Midbrain (tissue), 1 donor: ENCODE measurements around the gene PTPRM.
A peak's percentile ranks its signal among the peaks of the same experiment; 100 is the strongest.

Source experiments
- DNase-seq: peaks from one replicate; lab custom pipeline; 2025; lab: John Stamatoyannopoulos, UW

Gene PTPRM

GRCh38 chr18:8326763-8327394 lies 759.8 kb downstream of the PTPRM start:
- no peak for DNase-seq

DNA sequence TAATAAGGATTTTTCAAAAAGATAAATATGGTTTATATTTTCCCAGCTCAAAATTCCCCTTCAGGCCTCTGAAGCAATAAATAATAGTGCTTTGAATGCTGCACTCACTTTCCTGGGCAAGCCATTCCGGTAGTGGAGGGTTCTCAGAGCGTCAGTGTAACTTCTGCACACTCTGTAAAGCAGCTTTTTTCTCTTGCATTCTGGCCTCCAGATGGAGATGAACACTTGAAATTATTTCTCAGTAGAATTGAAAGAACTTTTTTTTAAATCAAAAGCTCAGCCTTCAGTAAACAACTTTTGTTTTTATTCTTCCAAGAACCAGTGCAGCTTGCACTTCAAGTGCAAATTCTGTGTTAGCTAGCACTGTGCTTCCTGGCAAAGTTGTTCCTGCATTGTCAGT lies 761.0 kb downstream of the PTPRM start:
- DNase-seq: peak; percentile 34

DNA sequence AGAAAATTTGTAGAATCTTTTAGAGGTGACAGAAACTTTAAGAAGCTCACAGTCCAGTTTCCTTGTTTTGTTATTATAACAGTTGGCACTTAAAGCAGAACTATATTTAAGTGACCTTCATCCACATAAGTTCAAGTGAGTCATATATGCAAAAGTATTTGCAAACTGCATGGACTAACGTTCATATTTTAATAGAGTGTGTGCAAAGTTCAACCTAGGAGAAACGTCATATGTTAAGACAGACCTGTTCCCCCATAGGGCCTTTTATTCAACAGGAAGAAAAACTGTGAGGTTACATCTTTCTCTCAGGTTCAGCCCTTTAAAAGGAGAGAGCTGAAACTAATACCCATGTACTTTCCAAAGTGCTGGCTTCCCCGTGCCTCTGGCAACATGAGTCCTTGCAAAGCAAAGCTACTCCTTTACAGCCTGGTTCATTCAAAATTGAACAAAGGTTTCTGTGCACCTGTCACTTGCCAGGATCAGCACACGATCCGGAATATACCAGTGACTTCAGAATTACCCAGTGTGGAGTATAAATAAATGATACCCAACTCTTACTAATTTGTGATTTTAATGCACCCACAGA lies 762.2 kb downstream of the PTPRM start:
- DNase-seq: no peak

DNA sequence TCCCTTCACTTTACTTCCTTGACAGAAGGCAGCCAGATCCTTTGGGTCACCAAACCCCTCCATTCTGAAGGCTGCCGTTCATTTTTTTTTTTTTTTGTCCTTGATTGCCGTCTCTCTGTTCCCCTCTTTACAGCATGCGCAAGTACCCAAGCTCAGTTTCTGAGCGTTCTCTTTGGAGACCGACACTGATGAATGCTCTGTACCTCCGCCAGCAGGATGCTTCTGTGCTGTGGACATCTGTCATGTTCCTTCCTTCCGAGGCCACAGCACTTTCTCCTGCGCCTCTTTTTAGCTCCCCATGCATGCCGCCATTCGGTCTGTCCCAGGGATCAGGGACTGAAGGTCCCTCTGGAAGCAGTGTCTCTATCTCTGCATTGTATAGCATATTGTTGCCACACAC lies 763.5 kb downstream of the PTPRM start:
- DNase-seq: no peak

GRCh38 chr18:8332286-8332685 lies 765.2 kb downstream of the PTPRM start:
- no peak for DNase-seq

DNA sequence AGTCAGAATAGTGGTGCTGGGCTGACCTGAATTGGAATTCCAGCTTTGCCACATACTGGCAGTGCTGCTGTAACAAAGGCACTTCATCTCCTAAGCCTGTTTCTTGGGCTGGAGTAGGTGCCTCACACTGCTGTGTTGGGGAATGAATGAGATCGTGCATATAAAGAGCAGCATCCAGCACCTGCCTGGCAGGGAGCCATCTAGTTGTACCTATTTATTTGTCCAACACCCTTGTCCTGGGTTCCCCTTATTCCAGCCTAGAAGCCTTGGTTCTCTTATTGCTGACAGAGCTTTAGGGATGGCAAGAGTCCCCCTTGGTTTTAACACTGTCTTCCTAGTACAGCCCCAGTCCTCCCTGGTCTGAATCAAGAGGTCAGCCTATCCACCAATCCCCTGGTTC lies 766.8 kb downstream of the PTPRM start:
- no peak for DNase-seq

- no peak for DNase-seq
These were observed 770.1 kb downstream of the PTPRM start for GRCh38 chr18:8337211-8337610.

DNA sequence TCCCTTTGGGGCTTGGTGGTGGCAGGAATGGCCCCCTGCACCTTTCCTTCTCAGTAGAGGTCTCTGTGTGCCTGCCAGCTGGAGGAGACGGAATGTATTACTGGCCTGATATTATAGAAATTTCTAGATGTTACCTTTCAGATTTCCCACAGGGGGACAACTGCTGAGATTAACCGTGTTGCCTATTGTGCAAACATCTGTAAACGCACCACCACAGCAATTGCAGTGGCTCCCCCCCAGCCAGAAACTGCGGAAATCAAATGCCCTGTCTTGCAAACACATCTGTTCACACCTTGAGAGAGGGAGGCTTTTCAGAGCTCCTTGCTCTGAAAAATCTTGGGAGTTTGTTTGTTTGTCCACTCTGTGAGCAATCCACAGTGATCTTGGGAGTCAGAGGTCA lies 772.1 kb downstream of the PTPRM start:
- DNase-seq: no peak

- peak; percentile 35 for DNase-seq
These were observed 772.8 kb downstream of the PTPRM start for GRCh38 chr18:8339952-8340351.

DNA sequence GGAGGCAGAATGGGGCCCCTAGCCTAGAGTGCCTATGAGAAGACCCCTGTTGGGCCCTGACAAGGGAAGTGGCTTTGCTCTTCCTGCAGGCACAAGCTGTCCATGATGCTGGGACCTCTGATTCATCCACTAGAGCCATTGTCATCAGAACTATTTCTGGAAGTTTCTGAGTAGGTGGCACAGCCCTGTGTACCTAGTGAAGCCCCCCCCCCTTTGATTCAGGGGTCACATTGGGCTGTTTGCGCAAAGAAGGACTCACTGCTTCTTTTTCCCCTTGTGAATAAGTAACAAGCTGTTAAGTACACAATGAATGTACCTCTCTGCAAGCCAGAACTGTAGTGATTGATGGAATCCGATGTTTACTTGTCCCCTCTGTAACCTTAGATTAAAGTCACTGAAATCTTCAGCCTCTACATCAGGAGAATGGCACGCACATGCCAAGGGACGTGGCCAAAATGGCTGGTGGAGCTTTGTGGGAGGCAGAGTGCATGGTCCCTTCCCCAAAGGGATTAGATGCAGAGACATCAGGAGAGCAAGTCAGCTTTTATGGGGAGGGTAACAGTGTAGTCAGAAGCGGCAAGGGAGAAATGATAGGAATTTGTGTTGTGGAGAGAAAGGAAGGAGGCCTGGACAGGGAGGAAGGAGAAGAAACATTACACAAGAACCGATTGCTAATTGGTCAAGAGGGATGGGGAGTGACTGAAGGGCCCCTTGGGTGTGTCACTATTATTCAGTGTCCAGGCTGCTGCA lies 774.5 kb downstream of the PTPRM start:
- DNase-seq: no peak

DNA sequence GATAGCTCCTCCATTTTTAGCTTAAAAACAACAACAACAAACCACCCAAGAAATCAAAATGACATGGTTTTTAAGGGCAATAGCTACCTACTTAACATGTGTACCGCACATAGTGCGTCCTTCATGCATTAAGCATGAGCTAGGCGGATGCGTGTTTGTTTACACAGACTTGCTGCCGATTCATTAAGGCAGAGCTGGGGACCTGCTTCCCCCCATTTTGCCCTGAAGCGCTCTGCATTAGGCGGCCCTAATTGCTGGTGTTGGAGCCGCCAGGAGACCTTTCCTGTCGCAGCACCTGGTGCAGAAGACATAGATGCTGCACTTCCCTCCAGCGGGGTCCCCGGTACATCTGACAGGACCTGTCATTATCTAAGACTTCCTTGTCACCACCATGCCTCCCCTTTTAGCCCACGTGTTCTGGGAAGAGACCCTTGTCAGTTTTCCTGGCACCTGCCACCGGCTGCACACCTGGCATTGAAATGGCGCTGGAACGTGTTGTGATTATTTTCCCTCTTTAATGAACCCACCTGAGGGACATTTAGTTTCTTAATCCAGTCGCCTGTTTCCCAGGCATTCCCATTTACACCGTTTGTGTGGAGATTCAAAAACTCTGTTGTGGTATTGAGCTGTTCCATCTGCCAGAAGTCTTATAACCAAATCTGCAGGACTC lies 781.1 kb downstream of the PTPRM start:
- DNase-seq: no peak

- no peak for DNase-seq
These were observed 782.6 kb downstream of the PTPRM start for GRCh38 chr18:8349608-8350323.

- no peak for DNase-seq
These were observed 783.5 kb downstream of the PTPRM start for GRCh38 chr18:8350628-8351027.

DNA sequence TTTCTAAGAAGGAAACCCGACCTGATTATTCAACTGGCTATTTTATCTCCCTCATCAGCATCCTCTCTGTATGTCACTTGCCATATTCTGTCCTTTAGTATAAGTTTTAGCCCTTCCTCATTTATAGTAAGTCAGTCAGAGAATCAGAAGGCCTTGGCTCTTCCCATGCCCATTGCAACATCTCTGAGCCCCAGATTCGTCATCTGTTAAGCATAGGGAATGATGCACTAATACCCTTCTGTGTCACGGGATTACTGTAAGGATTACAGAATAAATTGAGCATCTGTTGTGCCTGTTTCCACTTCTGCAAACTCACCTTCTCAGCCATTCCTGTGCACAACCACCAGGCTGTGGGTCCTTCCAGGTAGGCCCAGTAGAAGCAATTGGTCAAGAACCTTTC lies 784.0 kb downstream of the PTPRM start:
- DNase-seq: no peak

GRCh38 chr18:8354304-8354703 lies 787.2 kb downstream of the PTPRM start:
- DNase-seq: no peak

GRCh38 chr18:8356001-8356400 lies 788.9 kb downstream of the PTPRM start:
- DNase-seq: no peak

DNA sequence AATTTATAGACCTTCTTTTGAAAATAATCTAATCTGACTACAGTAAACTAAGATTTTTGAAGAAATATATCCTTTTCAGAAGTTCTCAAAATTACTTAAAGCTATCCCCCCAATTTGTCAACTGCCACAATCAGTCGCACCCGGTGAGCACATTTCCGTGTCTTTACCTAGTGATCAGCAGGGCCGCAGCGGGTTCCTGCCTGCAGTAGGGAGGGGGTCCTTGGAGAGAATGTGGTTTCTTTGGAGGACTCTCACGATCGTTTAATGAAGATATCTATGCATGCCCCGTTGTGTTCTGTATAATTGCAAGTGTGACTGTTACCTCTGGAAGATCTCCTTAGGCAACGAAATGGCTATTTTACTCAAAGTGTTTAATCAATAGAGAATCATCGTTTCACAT lies 790.2 kb downstream of the PTPRM start:
- no peak for DNase-seq

GRCh38 chr18:8358033-8358765 lies 791.1 kb downstream of the PTPRM start:
- DNase-seq: no peak

DNA sequence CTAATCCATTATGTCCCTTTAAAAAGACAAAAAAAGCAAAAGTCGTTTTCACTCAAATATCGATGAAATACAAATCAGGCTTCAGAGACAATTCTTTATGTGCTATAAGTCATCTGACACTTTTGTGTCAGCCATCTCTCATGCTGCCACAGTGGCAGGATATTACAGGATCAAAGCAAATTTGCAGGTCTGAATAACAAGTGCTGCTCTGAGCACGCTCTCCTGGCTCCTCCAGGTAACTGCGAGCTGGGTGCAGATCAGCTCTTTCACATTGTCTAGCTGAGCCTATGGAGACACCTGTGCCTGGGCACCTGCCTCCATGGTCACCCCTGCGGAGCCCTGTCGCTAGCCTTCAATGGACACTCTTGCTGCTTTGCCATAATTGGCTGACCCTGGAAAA lies 792.0 kb downstream of the PTPRM start:
- DNase-seq: no peak

DNA sequence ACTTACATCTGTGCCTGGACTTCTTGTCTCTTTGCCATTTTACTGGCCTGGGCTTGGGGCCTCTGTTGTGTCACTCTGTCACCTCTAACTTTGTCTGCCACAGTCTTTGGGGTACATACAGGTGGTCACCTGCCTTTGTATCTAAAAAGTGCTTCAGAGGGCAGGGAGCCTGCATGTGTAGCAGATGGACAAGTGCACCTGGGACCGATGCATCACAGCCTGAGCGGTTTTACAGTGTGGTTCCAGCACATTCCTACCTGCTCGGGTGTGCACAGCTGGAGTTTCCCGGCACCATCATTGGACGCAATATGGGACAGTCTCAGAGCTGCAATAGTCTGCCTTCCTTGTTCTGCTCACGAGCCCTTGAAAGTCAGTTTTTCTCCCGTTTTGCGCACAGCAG lies 792.4 kb downstream of the PTPRM start:
- DNase-seq: no peak

GRCh38 chr18:8361941-8362471 lies 794.9 kb downstream of the PTPRM start:
- no peak for DNase-seq
